SK-N-MC (cell line): ENCODE results near the gene AP3B1.

Experiments used
- EZH2 ChIP-seq: fragments of 200-600 bp; sonication (generic); IDR thresholded peaks from one replicate; pipeline ENCODE4 v1.6.1; 2017; ENCODE audit warnings: antibody characterized with exemption
- FOXP2 ChIP-seq: optimal IDR thresholded peaks from 2 replicates; pipeline ENCODE3; 2011; ENCODE audit warnings: mild to moderate bottlenecking, moderate library complexity; ENCODE audit not compliant: insufficient read depth; ENCODE audit errors: extremely low read length, control extremely low read depth
- POLR2AphosphoS5 ChIP-seq: IDR thresholded peaks from 2 replicates; pipeline ENCODE4 v1.6.1; 2012; ENCODE audit warnings: mild to moderate bottlenecking, low read depth, low read length, borderline replicate concordance

GRCh38 chr5:78062645-78063044 lies 231.9 kb downstream of the AP3B1 start:
- no peak for TF ChIP-seq POLR2AphosphoS5
- TF ChIP-seq EZH2, result no peak
- no peak for TF ChIP-seq FOXP2
